Temporal lobe (tissue), 2 donors: Measurements from ENCODE around the gene NID1. TPM values are rescaled to one million over a fixed set of nuclear protein-coding genes. Genes with fewer than 3 reads are reported as not detected.

ENCODE experiments used
- small RNA-seq: library from RNA; depleted of rRNA; stranded (forward); fragments of <200 nt; gene quantifications from one replicate; pipeline ENCODE3, GENCODE V24; 2014; ENCODE audit warnings: low replicate concordance
- total RNA-seq: library from RNA; depleted of rRNA; stranded (reverse); fragments of >200 nt; gene quantifications from one replicate; pipeline ENCODE4 v1.2.3, GENCODE V29; 2014

NID1 gene
- total RNA-seq, 1 donor from 2014 or later = 24.3 TPM

Small RNAs within 50 kb of the gene (small RNA-seq; reads per million reads assigned to genes)
- gene RF00019 = not detected

Other genes with a start within 250 kb of the NID1 start
- 67.9 TPM for gene LYST, start 198.2 kb downstream of the NID1 start, total RNA-seq
- 32.0 TPM for gene GPR137B, start 77.4 kb upstream of the NID1 start, total RNA-seq
- gene ERO1B, start 216.9 kb upstream of the NID1 start, total RNA-seq = 12.8 TPM